ENCODE measurements around the gene CHST4. TPM values are rescaled to one million over a fixed set of nuclear protein-coding genes. Genes with fewer than 3 reads are reported as not detected.
A peak's percentile ranks its signal among the peaks of the same experiment; 100 is the strongest.

The CHST4 gene
- total RNA-seq, 6 donors from 2014 or later = 0.34 to 2.2 (median 0.98) TPM; not detected in 3

DNA sequence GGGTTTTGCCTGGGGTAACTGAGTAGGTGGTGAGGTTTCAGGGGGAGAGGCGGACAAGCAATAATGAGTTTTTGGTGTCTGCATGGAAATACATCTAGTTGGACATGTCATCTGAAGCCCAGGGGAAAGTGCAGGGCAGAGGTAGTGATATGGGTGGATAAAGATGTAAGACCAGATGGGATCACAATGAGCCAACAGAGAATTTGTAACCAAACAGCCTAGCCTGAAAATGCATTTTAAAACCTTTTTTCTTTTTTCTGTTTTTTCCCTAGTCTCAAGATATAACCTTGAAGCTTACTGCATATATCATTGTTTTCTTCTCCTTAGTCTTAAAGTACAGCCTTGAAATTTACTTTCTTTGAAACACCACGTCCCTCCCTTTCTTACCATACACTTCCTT is 33.4 kb upstream of the CHST4 start:
- no peak overlapping the region for H3K27ac ChIP-seq
- ATAC-seq (ENCODE audit: low FRiP score in 2 of 2) (no peak), DNase-seq (no peak)
- H3K9me3 ChIP-seq = no peaks in the 10 kb centered on the region
- no peaks in the 10 kb centered on the region for H3K36me3 ChIP-seq
- H3K4me1 ChIP-seq = no peaks in the 10 kb centered on the region
- H3K4me3 ChIP-seq = no peak overlapping the region
- TF ChIP-seq, protein P1, sequence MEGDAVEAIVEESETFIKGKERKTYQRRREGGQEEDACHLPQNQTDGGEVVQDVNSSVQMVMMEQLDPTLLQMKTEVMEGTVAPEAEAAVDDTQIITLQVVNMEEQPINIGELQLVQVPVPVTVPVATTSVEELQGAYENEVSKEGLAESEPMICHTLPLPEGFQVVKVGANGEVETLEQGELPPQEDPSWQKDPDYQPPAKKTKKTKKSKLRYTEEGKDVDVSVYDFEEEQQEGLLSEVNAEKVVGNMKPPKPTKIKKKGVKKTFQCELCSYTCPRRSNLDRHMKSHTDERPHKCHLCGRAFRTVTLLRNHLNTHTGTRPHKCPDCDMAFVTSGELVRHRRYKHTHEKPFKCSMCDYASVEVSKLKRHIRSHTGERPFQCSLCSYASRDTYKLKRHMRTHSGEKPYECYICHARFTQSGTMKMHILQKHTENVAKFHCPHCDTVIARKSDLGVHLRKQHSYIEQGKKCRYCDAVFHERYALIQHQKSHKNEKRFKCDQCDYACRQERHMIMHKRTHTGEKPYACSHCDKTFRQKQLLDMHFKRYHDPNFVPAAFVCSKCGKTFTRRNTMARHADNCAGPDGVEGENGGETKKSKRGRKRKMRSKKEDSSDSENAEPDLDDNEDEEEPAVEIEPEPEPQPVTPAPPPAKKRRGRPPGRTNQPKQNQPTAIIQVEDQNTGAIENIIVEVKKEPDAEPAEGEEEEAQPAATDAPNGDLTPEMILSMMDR (IDR thresholded peaks at IDR 0.05) = no peak
- TF ChIP-seq POLR2AphosphoS5 (IDR thresholded peaks at IDR 0.05) (no peak), POLR2A (IDR thresholded peaks at IDR 0.05) (no peak), EP300 (IDR thresholded peaks at IDR 0.05) (no peak)
- 80 to 82% methylated on average over 2 of the region's 2 CpGs for WGBS, 2 donors
- H3K27me3 ChIP-seq = no peaks in the 10 kb centered on the region

DNA sequence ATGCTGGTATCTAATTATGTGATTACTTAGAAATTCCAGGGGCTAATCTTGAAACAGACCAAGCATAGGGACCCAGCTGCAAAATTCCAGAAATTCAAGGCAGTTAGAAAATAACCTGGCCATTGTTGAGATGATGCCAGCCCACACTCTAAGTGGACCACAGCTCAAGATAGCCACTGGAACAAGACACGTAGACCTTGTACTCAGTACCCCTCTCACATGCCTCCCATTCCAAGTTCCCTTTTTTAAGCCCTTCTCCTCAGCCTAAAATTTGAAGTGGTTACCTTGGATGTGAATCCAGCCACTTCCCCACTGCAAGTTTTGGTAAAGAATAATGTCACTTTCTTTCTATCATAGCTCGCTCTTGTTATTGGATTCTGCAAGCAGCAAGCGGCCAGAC is 33.0 kb upstream of the CHST4 start:
- no peaks in the 10 kb centered on the region for H3K27me3 ChIP-seq
- no peak for TF ChIP-seq EP300 (IDR thresholded peaks at IDR 0.05)
- no peak for TF ChIP-seq POLR2AphosphoS5 (IDR thresholded peaks at IDR 0.05)
- TF ChIP-seq, protein P1 (IDR thresholded peaks at IDR 0.05) = no peak
- TF ChIP-seq POLR2A (IDR thresholded peaks at IDR 0.05) = no peak
- ATAC-seq (ENCODE audit: low FRiP score in 2 of 2) (no peak), DNase-seq (no peak)
- 67 to 89% methylated on average over 3 of the region's 3 CpGs for WGBS, 2 donors
- H3K36me3 ChIP-seq = no peaks in the 10 kb centered on the region
- no peaks in the 10 kb centered on the region for H3K4me1 ChIP-seq
- no peak overlapping the region for H3K27ac ChIP-seq
- no peak overlapping the region for H3K4me3 ChIP-seq
- no peaks in the 10 kb centered on the region for H3K9me3 ChIP-seq

GRCh38 chr16:71498031-71498430 is 28.2 kb upstream of the CHST4 start:
- H3K36me3 ChIP-seq = no peaks in the 10 kb centered on the region
- no peak overlapping the region for H3K27ac ChIP-seq
- no peak overlapping the region for H3K4me3 ChIP-seq
- 93 to 98% methylated on average over 3 of the region's 3 CpGs for WGBS, 2 donors
- no peak for TF ChIP-seq POLR2A (IDR thresholded peaks at IDR 0.05)
- ATAC-seq (ENCODE audit: low FRiP score in 2 of 2) = no peak
- H3K4me1 ChIP-seq = no peaks in the 10 kb centered on the region
- H3K27me3 ChIP-seq = no peaks in the 10 kb centered on the region
- DNase-seq = no peak
- H3K9me3 ChIP-seq = no peaks in the 10 kb centered on the region

- no peak overlapping the region for H3K4me3 ChIP-seq
- H3K27ac ChIP-seq = no peak overlapping the region
- H3K9me3 ChIP-seq = no peaks in the 10 kb centered on the region
- H3K27me3 ChIP-seq = no peaks in the 10 kb centered on the region
- H3K4me1 ChIP-seq = no peaks in the 10 kb centered on the region
- TF ChIP-seq POLR2A (IDR thresholded peaks at IDR 0.05) = no peak
- no peak for TF ChIP-seq EP300 (IDR thresholded peaks at IDR 0.05)
- no peak for TF ChIP-seq POLR2AphosphoS5 (IDR thresholded peaks at IDR 0.05)
- TF ChIP-seq, protein P1 (IDR thresholded peaks at IDR 0.05) = peak in 5 of 6 experiments; percentile 45 to 70 (median 61)
- no peak for DNase-seq
- WGBS, 2 donors = 0 to 2% methylated on average over 3 of the region's 3 CpGs
- H3K36me3 ChIP-seq = no peaks in the 10 kb centered on the region
- ATAC-seq (ENCODE audit: low FRiP score in 2 of 2) = peak in 1 of 2 donors; percentile 75
Observed at GRCh38 chr16:71499775-71500364, 26.4 kb upstream of the CHST4 start.

DNA sequence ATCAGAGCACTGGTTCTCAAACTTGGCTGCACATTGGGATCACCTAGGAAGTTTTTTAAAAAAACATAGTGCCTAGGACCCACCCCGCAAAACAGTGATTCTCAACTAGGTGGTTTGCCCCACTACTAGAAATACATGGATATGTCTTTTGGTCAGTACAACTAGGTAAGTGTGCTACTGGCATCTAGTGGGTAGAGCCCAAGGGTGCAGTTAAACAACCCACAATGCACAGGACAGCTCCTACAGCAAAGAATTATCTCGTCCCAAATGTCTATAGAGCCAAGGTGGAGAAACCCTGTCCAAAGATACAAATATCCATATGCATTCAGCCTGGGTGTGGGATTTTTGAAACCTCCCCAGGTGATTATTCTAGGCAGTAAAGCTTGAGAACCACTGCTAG is 25.3 kb upstream of the CHST4 start:
- Histone ChIP-seq H3K4me3 (no peak overlapping the region), H3K9me3 (no peaks in the 10 kb centered on the region), H3K27me3 (no peaks in the 10 kb centered on the region), H3K27ac (no peak overlapping the region), H3K4me1 (no peaks in the 10 kb centered on the region), H3K36me3 (no peaks in the 10 kb centered on the region)
- no peak for DNase-seq
- WGBS, 2 donors = 74 to 86% methylated on average over 2 of the region's 2 CpGs
- ATAC-seq (ENCODE audit: low FRiP score in 2 of 2) = no peak
- no peak for TF ChIP-seq POLR2A (IDR thresholded peaks at IDR 0.05)
- TF ChIP-seq POLR2AphosphoS5 (IDR thresholded peaks at IDR 0.05) = no peak
- TF ChIP-seq EP300 (IDR thresholded peaks at IDR 0.05) = no peak
- TF ChIP-seq, protein P1 (IDR thresholded peaks at IDR 0.05) = no peak
